ENCODE measurements around the gene EMP3.

DNA sequence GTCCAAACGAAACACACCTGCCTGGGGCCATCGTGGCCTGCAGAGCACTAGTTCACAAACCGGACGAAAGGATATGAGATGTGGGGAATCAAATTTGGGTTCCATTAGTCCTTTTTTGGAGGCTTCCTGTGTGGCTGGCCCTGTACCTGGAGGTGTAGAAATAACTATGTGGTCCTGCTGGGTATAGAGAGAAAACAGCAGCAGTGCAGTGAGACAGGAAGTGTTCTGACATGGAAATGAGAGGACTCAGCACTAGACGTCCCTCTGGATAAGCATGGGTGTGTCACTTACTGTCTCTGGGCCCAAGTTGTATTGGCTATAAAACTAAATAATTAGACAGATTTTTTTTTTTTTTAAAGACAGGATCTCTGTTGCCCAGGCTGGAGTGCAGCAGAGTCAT, 53.7 kb downstream of the EMP3 start:
- TF ChIP-seq YY1 (IDR thresholded peaks at IDR 0.05; ENCODE audit: extremely low read depth, insufficient replicate concordance, low read depth, low read length) (no peak), EZH2 (IDR thresholded peaks at IDR 0.05) (no peak), EGR1 (IDR thresholded peaks at IDR 0.05; ENCODE audit: low read depth) (no peak), FOSL1 (IDR thresholded peaks at IDR 0.05; ENCODE audit: low read depth) (no peak), SIN3A (IDR thresholded peaks at IDR 0.05; ENCODE audit: low read depth) (no peak)
- TF ChIP-seq, protein P1, sequence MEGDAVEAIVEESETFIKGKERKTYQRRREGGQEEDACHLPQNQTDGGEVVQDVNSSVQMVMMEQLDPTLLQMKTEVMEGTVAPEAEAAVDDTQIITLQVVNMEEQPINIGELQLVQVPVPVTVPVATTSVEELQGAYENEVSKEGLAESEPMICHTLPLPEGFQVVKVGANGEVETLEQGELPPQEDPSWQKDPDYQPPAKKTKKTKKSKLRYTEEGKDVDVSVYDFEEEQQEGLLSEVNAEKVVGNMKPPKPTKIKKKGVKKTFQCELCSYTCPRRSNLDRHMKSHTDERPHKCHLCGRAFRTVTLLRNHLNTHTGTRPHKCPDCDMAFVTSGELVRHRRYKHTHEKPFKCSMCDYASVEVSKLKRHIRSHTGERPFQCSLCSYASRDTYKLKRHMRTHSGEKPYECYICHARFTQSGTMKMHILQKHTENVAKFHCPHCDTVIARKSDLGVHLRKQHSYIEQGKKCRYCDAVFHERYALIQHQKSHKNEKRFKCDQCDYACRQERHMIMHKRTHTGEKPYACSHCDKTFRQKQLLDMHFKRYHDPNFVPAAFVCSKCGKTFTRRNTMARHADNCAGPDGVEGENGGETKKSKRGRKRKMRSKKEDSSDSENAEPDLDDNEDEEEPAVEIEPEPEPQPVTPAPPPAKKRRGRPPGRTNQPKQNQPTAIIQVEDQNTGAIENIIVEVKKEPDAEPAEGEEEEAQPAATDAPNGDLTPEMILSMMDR (IDR thresholded peaks at IDR 0.05 in 2 of 3, conservative IDR thresholded peaks at IDR 0.05 in 1 of 3; ENCODE audit: borderline replicate concordance in 1 of 3, insufficient read depth in 1 of 3, low read depth in 2 of 3, low read length in 2 of 3), result no peak

Measured in HCT116 (cell line).